ENCODE results near the gene GDAP2.

Gene GDAP2

GRCh38 chr1:117890452-117890851 lies 39.0 kb downstream of the GDAP2 start:
- DNase-seq (ENCODE audit: low read depth) = no peak
- no peak for TF ChIP-seq CTCF (IDR thresholded peaks at IDR 0.05; ENCODE audit: insufficient read depth, low read depth, low read length, missing control alignments)
- no peak overlapping the region for H3K4me3 ChIP-seq (ENCODE audit: low read depth, low read length)

DNA sequence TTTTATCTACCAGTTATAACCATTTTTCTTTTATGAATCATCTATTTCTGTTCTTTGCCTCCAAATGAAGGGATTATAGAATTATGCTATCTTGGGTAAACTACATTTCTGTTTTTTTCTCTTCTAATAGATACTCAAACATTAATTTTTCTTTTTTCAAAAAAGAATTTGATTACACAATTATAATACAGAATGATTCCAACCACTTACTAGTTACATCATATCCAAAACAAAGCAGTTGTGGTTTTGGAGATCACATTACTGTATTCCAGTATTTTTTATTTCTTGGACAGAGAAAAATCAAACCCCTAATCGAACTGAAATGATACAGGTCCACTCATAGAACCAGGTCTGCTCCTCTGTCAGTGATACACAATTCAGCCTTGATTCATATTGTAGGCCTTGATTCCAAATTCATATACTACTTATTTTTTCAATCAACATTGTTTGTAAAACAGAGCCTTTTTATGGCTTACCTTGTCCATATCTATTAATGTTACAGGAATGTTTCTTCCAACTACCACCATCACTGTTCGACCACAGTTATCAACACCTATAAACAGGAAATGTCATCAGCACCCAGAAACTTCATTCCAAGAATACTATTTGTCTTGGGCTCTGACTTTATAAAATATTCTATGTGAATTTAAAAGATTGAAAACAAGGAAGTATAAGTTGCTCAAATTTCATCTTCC lies 43.2 kb downstream of the GDAP2 start:
- no peak for DNase-seq (ENCODE audit: low read depth)

GRCh38 chr1:117883616-117884015 lies 45.8 kb downstream of the GDAP2 start:
- no peak overlapping the region for H3K4me3 ChIP-seq (ENCODE audit: low read depth, low read length)
- DNase-seq (ENCODE audit: low read depth) = no peak
- no peak for TF ChIP-seq CTCF (IDR thresholded peaks at IDR 0.05; ENCODE audit: insufficient read depth, low read depth, low read length, missing control alignments)

More for the DNA sequence above, 43.2 kb downstream of the GDAP2 start:
- no peak for TF ChIP-seq CTCF (IDR thresholded peaks at IDR 0.05; ENCODE audit: insufficient read depth, low read depth, low read length, missing control alignments)
- no peak overlapping the region for H3K4me3 ChIP-seq (ENCODE audit: low read depth, low read length)

DNA sequence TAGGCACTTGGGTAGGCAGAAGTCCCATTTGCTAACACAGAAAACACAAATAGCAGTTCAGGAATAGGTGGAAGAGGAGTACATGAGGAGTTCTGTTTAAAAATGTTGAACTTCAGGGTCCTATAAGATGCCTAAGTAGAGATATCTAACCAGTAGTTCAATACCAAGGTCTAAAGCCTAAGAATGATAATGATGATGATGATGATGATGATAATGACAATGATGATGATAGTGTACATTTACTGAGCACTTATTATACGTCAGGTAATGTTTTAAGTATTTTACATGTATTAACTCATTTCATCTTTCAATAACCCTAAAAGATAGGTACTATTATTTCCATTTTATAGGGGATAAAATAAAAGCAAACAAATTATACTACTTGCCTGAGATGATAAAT lies 50.1 kb downstream of the GDAP2 start:
- TF ChIP-seq CTCF (IDR thresholded peaks at IDR 0.05; ENCODE audit: insufficient read depth, low read depth, low read length, missing control alignments) = no peak
- no peak overlapping the region for H3K4me3 ChIP-seq (ENCODE audit: low read depth, low read length)
- DNase-seq (ENCODE audit: low read depth) = no peak

DNA sequence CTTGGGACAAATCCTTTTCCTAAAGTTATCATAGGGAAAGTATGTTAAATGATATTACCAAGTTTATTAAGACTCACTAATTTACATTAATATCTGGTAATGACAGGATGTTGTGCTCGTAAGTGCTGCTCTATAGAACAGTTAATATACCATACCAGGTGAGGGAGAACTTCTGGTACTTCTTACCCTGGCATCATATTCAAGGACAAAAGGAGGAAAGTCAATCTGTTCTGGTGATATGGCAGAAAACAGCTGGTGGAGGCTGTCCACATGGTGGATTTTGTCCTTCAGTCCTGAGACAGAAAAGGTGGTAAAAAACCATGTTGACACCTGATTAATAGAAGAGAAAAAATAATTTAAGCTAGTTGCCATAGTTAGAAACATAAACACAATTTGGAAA lies 51.6 kb downstream of the GDAP2 start:
- no peak for TF ChIP-seq CTCF (IDR thresholded peaks at IDR 0.05; ENCODE audit: insufficient read depth, low read depth, low read length, missing control alignments)
- no peak overlapping the region for H3K4me3 ChIP-seq (ENCODE audit: low read depth, low read length)
- no peak for DNase-seq (ENCODE audit: low read depth)

DNA sequence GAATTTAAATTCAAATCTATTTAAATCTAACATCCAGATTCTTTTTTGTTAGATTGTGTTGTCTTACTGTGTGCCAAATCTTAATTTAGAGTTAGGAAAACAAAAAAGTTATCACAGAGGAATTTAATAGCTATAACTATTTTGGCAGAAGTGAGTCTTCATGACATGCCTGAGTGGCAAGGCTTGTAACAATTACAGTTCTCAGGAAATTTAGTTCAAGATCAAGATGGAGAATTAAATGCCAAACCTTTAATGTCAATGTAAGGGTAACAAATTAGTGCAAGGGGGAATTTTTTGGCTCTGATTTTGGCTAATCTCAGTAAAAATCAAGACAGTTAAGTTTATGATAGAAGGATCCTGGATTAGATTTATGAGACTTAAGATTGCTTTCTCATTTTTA lies 58.4 kb downstream of the GDAP2 start:
- H3K4me3 ChIP-seq (ENCODE audit: low read depth, low read length) = no peak overlapping the region
- no peak for TF ChIP-seq CTCF (IDR thresholded peaks at IDR 0.05; ENCODE audit: insufficient read depth, low read depth, low read length, missing control alignments)
- DNase-seq (ENCODE audit: low read depth) = no peak

DNA sequence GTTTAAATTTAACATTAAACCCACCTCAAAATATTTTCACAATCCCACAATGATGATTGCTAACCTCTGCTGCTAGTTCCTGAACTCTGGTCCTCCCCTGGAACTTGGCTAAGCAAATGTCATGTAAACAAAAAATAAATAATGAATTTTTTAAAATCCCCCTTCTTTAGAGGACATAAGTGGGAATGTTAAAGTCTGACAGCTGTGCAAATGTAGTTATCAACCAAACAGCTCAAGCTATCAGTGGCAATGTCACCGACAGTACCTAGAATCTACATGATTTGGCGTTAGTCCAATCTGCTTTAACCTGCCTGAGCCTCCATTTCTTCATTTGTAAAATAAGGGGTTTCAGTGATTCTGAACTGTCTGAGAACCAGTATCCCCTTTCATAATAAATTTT lies 67.7 kb downstream of the GDAP2 start:
- DNase-seq (ENCODE audit: low read depth) = no peak
- no peak overlapping the region for H3K4me3 ChIP-seq (ENCODE audit: low read depth, low read length)
- TF ChIP-seq CTCF (IDR thresholded peaks at IDR 0.05; ENCODE audit: insufficient read depth, low read depth, low read length, missing control alignments) = no peak

Measured in GM12865 (cell line).